Testis (tissue), 2 donors: Measurements from ENCODE around the gene EEFSEC.

ENCODE experiments used
- POLR2A ChIP-seq: fragments of 450-650 bp; IDR thresholded peaks from one replicate; pipeline ENCODE4 v1.6.1; 2017; ENCODE audit warnings: antibody characterized with exemption, mild to moderate bottlenecking, moderate library complexity
- TF ChIP-seq, protein P1 (sequence below), 3 experiments: fragments of 450-650 bp in 2 of 3; fragments of 200-600 bp in 1 of 3; sonication (generic) in 1 of 3; IDR thresholded peaks; one replicate each; pipeline ENCODE4 v1.5.1; 2016 to 2019; ENCODE audit warnings: antibody characterized with exemption in 3 of 3, mild to moderate bottlenecking in 2 of 3, moderate library complexity in 1 of 3

GRCh38 chr3:128123156-128123537 is 30.1 kb upstream of the EEFSEC start:
- TF ChIP-seq POLR2A = no peak
- TF ChIP-seq, protein P1, sequence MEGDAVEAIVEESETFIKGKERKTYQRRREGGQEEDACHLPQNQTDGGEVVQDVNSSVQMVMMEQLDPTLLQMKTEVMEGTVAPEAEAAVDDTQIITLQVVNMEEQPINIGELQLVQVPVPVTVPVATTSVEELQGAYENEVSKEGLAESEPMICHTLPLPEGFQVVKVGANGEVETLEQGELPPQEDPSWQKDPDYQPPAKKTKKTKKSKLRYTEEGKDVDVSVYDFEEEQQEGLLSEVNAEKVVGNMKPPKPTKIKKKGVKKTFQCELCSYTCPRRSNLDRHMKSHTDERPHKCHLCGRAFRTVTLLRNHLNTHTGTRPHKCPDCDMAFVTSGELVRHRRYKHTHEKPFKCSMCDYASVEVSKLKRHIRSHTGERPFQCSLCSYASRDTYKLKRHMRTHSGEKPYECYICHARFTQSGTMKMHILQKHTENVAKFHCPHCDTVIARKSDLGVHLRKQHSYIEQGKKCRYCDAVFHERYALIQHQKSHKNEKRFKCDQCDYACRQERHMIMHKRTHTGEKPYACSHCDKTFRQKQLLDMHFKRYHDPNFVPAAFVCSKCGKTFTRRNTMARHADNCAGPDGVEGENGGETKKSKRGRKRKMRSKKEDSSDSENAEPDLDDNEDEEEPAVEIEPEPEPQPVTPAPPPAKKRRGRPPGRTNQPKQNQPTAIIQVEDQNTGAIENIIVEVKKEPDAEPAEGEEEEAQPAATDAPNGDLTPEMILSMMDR (IDR thresholded peaks at IDR 0.05) = no peak
